Loucy (cell line): ENCODE data around the gene WIPF2.

Source experiments
- CTCF ChIP-seq: fragments of 200-600 bp; sonication (generic); conservative IDR thresholded peaks from 2 replicates; pipeline ENCODE4 v1.5.1; 2014; ENCODE audit warnings: mild to moderate bottlenecking, antibody characterized with exemption, low read length
- EZH2phosphoT487 ChIP-seq: fragments of 200-600 bp; IDR thresholded peaks from 2 replicates; pipeline ENCODE4 v1.6.1; 2018; ENCODE audit warnings: antibody characterized with exemption, mild to moderate bottlenecking, moderate library complexity, borderline replicate concordance

GRCh38 chr17:40171750-40172149 lies 47.4 kb upstream of the WIPF2 start:
- TF ChIP-seq CTCF (no peak), EZH2phosphoT487 (no peak)
